Fibroblast of villous mesenchyme (primary cell): ENCODE measurements around the gene SURF4. TPM values are rescaled to one million over a fixed set of nuclear protein-coding genes. Genes with fewer than 3 reads are reported as not detected.

Source experiments
- DNase-seq: peaks from one replicate; pipeline ENCODE4 v3.0.0-alpha.2; 2010; ENCODE audit warnings: low read depth
- H3K4me3 ChIP-seq: 2 replicates; pipeline ENCODE4 v1.5.1; 2011; ENCODE audit warnings: low read depth, mild to moderate bottlenecking, low read length
- CTCF ChIP-seq: IDR thresholded peaks from 2 replicates; pipeline ENCODE4 v1.5.1; 2012; ENCODE audit warnings: low read depth, mild to moderate bottlenecking, low read length; ENCODE audit not compliant: insufficient read depth
- total RNA-seq: library from RNA; depleted of rRNA; stranded (reverse); fragments of >200 nt; gene quantifications from 2 replicates; pipeline ENCODE4 v1.2.3, GENCODE V29; 2012

SURF4 gene
- total RNA-seq, 1 donor: 513 TPM

GRCh38 chr9:133404454-133405002 is 28.7 kb upstream of the SURF4 start:
- DNase-seq: no peak
- TF ChIP-seq CTCF: no peak

GRCh38 chr9:133403766-133404453 is 28.1 kb upstream of the SURF4 start:
- TF ChIP-seq CTCF: peak; percentile 52
- DNase-seq: no peak
- no peak overlapping the region for H3K4me3 ChIP-seq

More at GRCh38 chr9:133404454-133405002, 28.7 kb upstream of the SURF4 start:
- H3K4me3 ChIP-seq: no peak overlapping the region

GRCh38 chr9:133402689-133403088 is 26.8 kb upstream of the SURF4 start:
- no peak for TF ChIP-seq CTCF
- no peak for DNase-seq

GRCh38 chr9:133401588-133401987 is 25.7 kb upstream of the SURF4 start:
- DNase-seq: no peak
- no peak for TF ChIP-seq CTCF
- no peak overlapping the region for H3K4me3 ChIP-seq

More at GRCh38 chr9:133402689-133403088, 26.8 kb upstream of the SURF4 start:
- no peak overlapping the region for H3K4me3 ChIP-seq

- H3K4me3 ChIP-seq: no peak overlapping the region
- no peak for DNase-seq
- TF ChIP-seq CTCF: no peak
These were observed 24.4 kb upstream of the SURF4 start for GRCh38 chr9:133400292-133400691.

- H3K4me3 ChIP-seq: no peak overlapping the region
- no peak for DNase-seq
- no peak for TF ChIP-seq CTCF
These were observed 22.0 kb upstream of the SURF4 start for GRCh38 chr9:133397895-133398294.

DNA sequence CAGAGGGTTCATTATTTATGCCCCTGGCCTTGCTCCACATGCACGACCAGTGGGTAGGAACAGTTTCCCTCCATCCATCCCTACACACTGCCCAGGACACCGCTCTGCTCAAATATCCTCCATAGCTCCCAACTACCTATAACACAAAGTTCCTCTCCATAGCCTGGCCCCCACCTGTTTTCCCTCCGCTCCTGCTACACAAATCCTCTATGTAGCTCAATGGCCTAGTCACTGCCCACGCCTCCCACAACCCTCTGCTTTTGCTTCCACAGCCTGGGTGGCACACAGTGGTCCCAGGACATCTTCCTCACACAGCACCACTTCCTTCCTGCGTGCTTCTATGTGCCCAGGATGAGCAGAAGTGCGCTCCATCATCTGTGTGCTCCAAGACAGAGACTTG is 21.5 kb upstream of the SURF4 start:
- no peak for DNase-seq
- TF ChIP-seq CTCF: no peak
- H3K4me3 ChIP-seq: no peak overlapping the region
